GM18517 (cell line): ENCODE results near the gene SCNN1A.

Experiments
- ATAC-seq: cut with Tn5 transposase; IDR thresholded peaks from one replicate; pipeline ENCODE4 v1.9.1; 2021; ENCODE audit warnings: mild to moderate bottlenecking, moderate library complexity; ENCODE audit not compliant: unreplicated experiment

SCNN1A gene

DNA sequence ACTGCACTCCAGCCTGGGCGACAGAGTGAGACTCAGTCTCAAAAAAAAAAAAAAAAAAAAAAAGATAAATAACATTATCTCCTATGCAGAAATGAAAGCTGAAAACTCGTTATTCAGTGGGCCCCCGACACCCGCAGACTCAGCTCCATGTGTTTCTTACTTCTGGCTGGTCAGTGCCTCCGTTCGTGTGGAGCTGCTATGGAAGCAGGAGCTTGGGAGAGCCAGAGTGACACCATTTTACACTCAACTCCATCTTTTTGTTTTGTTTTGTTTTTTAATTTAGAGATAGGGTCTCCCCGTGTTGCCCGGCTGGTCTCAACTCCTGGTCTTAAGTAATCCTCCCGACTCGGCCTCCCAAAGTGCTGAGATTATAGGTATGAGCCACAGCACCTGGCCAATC lies 78.2 kb downstream of the SCNN1A start:
- ATAC-seq: no peak
